Embryonic facial prominence (tissue), 1 donor: ENCODE results near the gene HOXB3.

Experiments used
- DNase-seq: peaks from one replicate; pipeline ENCODE4 v3.0.0-alpha.2; 2016; ENCODE audit errors: extremely low spot score

Gene HOXB3

GRCh38 chr17:48586355-48587258, 3.4 kb downstream of the HOXB3 start:
- no peak for DNase-seq

GRCh38 chr17:48584223-48584741, 5.8 kb downstream of the HOXB3 start:
- no peak for DNase-seq

GRCh38 chr17:48583708-48584222, 6.3 kb downstream of the HOXB3 start:
- no peak for DNase-seq

DNA sequence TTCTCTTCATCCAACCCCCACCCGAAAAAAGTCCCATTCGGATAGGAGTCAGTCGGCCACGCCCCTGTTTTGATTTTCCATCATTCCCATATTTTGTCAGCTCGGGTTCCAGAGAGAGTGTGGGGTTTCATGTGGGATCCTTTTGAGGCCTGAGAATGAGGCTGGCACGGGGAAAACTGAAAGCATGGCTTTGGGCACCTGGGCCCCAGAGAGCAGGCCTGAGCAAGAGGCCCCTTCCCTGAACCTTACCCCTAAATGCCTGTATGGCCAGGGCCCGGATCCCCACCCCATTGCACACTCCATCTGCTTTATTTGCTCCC, 7.3 kb downstream of the HOXB3 start:
- no peak for DNase-seq

- no peak for DNase-seq
These were observed 10.1 kb downstream of the HOXB3 start for GRCh38 chr17:48579760-48580554.

DNA sequence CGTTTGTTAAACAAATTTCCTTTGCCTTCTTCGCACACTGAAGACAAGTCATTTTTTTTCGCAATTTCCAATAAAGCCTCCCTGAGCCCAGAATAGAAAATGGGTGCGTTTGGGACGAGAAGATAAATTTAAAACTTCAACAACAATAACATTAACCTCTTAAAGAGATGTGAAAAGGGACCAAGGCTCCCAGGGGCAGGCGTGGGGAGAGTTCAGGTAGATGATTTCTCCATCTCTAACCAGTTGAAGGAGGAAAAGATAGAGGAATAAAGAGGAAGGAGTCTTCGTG, 10.6 kb downstream of the HOXB3 start:
- DNase-seq: no peak

DNA sequence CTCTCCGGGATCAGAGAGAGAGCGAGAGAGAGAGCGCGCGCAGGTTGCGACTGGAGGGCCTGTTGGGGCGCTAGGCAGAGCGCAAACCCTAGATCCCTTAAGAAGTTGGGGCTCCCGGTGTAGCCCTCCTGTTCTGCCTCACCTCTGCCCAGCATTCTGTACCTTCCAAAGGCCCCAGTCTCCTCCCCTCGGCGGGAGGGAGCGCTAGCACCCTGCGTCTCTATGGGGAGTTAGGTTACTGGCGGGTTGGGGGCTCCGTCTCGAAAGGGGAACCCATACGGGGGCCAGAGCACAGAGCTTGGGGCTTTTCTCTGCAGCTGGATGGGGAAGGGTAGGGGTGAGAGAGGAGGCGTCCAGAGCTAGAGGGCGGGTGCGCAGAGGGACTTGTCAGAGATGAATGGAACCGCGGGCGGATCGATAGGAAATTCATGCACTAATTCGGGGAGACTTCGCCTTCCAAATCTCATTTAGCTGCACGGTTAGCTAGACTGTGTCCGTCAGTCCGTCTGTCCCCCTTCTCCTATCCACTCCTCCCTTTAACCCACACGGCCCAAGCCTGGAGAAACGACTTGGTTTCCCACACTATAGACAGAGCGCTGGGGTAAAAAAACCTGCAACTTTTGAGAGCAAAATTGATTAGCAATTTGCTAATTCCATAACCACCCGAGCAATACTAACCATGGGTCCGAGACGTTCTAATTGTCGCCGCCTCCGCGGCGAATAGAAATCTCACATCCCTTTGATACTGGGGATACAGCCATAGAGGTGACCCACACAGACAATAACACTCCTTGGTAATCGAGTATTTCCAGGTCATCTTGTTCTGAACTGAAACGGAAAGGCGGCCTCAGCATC, 11.2 kb downstream of the HOXB3 start:
- no peak for DNase-seq

DNA sequence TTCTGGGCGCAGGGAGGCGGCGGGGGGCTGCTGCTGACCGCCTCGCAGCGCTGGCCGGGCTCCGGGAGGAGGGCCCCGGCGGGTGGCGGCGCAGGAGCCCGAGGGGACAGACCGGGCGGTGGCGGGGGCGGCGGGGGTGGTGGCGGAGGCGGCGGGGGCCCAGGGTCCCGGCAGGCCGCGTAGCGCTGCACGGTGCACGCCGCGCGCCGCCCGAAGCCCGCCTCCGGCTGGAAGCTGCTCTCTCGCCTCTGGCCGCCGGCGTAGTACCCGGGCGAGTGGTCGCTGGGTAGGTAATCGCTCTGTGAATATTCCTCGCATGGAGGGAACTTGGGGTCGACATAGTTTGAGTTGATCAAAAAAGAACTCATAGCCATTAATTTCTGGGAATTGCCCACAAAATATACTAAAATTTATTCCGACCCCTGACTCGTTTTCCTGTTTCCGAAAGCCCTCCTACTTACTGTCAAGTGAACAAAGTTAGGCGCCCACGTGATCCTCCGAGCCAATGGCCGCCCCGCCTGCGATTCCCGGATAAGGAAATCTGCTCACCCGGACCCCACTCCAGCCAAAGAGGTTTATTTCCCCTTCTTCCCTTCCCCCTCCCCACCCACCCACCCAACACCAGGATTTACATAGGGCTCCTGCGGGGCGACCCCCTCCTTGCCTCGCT, 12.0 kb downstream of the HOXB3 start, which contains the start of gene HOXB4:
TSS of gene HOXB4 (minus strand) at position 405 of the 670 bp plus-strand sequence. CDS start at position 374, 31 bp downstream.
- no peak for DNase-seq

- no peak for DNase-seq
These were observed 12.6 kb downstream of the HOXB3 start for GRCh38 chr17:48577330-48577945.

DNA sequence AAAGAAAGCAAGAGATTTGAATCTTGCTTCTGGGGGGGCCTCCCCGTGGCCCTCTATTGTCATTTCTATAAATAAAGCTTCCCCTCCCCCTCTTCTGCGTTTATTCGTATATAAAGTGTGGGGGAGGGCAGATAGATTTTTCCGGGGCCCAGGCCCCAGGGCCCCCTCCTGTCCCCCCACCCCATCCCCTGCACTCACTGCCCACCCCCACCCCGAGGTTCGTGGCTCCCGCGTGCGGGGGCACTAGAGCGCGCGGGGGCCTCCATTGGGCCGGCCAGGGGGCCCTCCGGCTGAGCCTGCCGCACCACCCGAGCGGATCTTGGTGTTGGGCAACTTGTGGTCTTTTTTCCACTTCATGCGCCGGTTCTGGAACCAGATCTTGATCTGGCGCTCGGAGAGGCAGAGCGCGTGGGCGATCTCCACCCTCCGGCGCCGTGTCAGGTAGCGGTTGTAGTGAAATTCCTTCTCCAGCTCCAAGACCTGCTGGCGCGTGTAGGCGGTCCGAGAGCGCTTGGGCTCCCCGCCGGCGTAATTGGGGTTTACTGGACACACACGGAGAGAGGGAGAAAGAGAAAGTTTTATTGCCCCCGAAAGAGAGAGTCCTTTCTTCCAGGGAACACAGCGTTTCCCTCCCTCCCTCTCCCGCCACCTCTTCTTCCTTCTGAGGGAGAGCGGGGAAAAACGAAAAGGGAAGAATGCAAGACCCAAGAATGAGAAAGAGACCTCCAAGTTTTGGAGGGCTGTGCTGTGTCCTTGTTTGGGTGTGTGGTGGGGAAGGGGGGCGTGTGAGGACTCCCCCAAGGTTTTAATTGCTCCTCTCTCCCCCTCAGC, 13.3 kb downstream of the HOXB3 start:
- no peak for DNase-seq

DNA sequence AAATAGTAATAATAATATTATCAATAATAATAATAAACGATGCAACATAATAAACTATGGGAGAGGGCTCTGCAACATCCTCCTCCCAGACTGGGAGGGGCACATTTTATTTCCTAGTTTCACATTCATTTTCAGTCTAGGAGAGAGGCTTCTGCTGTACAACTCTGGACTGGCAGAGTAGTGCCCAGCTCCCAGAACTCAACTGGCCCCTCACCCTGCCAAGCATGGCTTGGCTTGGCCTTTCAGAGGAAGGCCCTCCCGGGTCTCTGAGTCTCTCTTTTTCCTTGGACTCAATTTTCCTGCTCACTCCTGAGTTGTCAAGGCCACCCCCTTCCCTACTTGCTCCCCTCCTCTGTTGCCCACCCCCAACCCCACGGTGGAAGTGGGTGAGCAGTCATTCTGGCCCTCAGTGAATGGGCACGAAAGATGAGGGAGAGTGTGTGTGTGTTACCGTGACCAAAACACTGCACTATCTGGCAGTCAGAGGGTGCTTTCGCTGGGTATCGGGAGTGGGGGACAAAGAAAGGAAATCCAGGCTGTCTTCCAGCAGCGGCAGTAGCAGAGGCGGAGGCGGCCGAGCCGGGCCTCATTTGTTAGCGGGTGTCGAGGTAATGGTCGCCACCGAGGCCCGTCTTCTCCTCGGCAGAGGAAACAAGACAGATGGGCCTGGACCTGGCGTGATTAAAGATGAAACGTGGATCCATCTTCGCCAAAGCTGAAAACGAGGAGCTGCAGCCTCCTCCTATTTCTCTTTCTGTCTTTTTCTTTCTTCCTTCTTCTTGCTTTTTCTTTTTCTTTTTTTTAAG, 14.2 kb downstream of the HOXB3 start:
- no peak for DNase-seq

DNA sequence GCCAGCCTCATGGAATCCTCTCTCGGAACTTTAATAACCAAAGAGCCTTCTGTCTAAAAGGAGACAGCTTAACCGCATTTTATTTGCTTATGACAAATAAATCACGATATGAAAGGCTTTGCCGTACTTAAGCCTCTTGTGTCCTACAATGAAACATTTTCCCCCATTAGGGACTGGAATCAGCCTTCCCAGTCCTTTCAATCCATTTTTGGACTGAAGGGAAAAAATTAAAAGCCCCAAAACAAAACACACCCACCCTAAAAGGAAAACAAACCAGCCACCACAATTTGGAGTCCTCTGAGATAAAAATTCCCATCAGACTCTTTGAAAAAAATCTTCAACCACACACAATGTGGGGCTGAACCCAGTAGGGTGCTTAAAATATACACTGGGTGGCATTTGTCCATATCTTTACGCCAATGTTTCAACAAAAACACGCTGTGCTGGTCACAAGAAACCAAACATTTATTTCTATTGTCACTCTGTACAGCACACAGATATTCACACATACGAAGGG, 14.9 kb downstream of the HOXB3 start:
- DNase-seq: no peak

DNA sequence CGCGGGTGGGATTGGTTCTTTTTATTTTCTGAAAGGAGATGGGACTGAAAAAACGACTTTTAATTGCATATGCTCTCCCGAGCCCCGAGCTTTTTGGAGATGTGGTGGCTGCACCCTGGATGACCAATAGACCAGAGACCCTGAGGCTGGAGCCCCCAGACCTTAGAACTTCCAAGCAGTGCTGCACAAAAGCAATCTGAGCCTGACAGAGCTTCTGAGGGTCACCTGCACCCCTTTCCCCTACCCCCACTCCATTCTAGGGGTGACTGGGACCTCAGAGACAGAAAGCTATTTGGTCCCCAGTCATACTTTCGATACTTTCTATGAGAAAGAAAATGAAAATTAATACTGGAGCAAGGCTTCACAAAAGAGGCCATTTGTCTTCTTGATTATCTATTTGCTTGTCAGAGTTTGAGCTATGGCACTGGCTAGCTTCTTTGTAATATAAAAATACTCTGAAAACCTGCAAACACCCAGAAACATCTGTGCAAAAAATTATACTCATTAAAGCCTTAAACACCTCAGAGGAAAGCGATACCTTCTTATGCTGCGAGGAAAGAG, 15.5 kb downstream of the HOXB3 start:
- no peak for DNase-seq

DNA sequence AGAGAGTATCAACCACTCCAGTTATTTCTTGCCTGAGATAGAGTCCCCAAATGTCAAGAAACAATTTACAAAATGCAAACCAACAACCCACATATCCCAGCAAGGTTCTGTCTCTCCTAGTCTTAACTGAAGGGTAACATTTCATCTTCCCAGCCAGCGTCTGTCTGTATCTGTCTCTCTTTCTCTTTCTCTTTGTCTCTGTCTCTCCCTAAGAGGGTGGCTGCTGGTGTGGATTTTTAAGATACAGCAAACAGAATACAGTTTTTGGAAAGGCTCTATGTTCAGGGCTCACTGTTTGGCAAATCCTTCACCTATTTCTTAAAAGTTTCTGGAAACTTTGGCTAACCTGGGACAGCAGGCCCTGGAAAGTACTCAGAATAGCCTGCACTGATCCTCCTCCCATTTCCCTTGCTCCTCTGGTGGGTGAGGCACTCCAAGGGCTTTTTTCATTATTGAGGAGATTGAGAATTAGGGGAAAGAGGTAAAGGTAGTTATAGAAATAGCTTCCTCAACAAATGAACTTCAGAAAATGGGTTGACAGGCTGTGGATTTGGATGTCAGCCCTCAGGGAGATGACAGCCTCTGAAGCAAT, 18.1 kb downstream of the HOXB3 start:
- no peak for DNase-seq

GRCh38 chr17:48571024-48571818, 18.8 kb downstream of the HOXB3 start:
- no peak for DNase-seq

DNA sequence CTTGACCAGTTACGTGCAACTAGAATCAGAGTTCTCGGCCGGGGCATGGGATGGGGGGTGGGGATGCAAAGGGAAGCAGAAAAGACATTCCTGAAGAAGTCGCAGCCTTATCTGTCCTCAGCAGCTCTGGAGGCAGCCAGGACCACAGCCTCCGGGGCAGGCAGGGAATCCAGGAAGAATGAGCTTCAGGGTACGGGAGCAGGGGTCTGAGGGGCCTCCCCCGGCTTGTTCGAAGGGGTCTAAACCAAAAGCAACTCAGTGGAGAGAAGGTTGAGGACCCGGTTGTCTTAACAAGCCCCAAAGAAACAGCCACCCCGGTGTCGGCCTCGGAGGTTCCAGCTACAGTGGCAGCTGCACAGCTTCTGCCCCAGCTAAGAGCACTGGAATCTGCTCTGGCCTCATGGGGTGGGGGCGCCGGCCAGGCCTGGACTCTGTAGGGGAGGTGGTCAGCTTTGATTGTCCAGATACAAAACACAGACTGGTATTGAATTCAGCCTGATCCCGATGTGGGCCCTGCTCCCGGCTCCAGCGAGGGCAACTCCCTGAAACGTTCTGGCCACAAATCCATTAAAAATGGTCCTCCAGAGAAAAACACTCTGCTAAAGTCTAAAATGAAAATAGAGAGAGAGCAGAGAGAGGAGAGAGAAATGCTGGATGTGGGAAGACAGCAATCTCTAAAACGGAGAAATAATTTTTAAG, 19.6 kb downstream of the HOXB3 start:
- DNase-seq: no peak
